Measurements from ENCODE around the gene SLC39A10. TPM values are rescaled to one million over a fixed set of nuclear protein-coding genes. Genes with fewer than 3 reads are reported as not detected.
A peak's percentile ranks its signal among the peaks of the same experiment; 100 is the strongest.
"Not testable (repeated sequence)": the region's sequence is repeated elsewhere in the genome, so short reads cannot be mapped to it uniquely, and the experiment has no call there.

The SLC39A10 gene
- total and polyA plus RNA-seq, 9 of the 15 experiments (the other 6 are each of a cell fraction or from before 2014, with no cell fraction given) = 12.5 to 40.1 (median 23.1) TPM

- TF ChIP-seq IFI16 (CRISPR knock-in tag; IDR thresholded peaks at IDR 0.05) (no peak), ATF3 (IDR thresholded peaks at IDR 0.05) (no peak), ATF3 (CRISPR knock-in tag; conservative IDR thresholded peaks at IDR 0.05) (no peak), NFE2L1 (tag; IDR thresholded peaks at IDR 0.05; ENCODE audit: borderline replicate concordance, low read depth) (no peak), ZNF445 (CRISPR knock-in tag; IDR thresholded peaks at IDR 0.05; ENCODE audit: low read depth) (no peak), ZNF143 (CRISPR knock-in tag; IDR thresholded peaks at IDR 0.05) (no peak)
Measured at GRCh38 chr2:195642679-195643068, 14.4 kb upstream of the SLC39A10 start (continued).

DNA sequence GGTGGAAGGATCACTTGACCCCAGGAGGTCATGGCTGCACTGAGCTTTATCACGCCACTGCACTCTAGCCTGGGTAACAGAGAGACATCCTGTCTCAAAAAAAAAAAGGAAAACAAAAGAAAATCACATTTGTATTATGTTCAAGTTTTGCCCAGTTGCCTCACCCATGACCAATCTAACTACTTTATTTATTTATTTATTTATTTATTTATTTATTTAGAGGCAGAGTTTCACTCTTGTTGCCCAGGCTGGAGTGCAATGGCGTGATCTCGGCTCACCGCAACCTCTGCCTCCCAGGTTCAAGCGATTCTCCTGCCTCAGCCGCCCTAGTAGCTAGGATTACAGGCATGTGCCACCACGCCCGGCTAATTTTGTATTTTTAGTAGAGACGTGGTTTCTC, 12.3 kb upstream of the SLC39A10 start:
- in situ Hi-C loops (cut with MboI); ATAC-seq; CTCF ChIA-PET (ENCODE audit: low intra/inter-chr PET ratio): not testable (repeated sequence)

More for the DNA sequence above, 12.3 kb upstream of the SLC39A10 start:
- H3K27ac ChIP-seq (ENCODE audit: extremely low read depth, low read depth, low read length); FAIRE-seq; H3K36me3 ChIP-seq (ENCODE audit: control insufficient read depth, insufficient read depth, low read length); H3K9me1 ChIP-seq (ENCODE audit: control insufficient read depth, insufficient read depth, low read length); H3K4me2 ChIP-seq (ENCODE audit: insufficient read depth, low read length); BruUV-seq (replicated peaks); H3K4me3 ChIP-seq; H2AFZ ChIP-seq (ENCODE audit: low read depth, low read length); H3K27me3 ChIP-seq (ENCODE audit: control insufficient read depth in 2 of 2, insufficient read depth in 2 of 2, low read length in 2 of 2); H3K79me2 ChIP-seq (ENCODE audit: control insufficient read depth, insufficient read depth, low read length); intact Hi-C loops (cut with micrococcal nuclease); H3K9me3 ChIP-seq (replicated peaks; ENCODE audit: control insufficient read depth, insufficient read depth, low read depth, low read length); POLR2A ChIA-PET; H4K20me1 ChIP-seq (replicated peaks; ENCODE audit: control insufficient read depth, insufficient read depth, low read length); H3K9ac ChIP-seq (ENCODE audit: insufficient read depth in 1 of 2, low read depth in 2 of 2, low read length in 2 of 2): not testable (repeated sequence)
- peaks cover 4 to 14% of the 10 kb centered on the region in 2 experiments; a peak in 3 of 5 replicates for H3K4me1 ChIP-seq (replicated peaks in 1 of 2; ENCODE audit: control insufficient read depth in 2 of 2, insufficient read depth in 2 of 2, low read length in 2 of 2)
- DNase-seq (ENCODE audit: extremely low read depth in 1 of 4, low spot score in 3 of 4) = peak in 1 of 4 experiments; percentile 27
- WGBS (ENCODE audit: insufficient coverage, low coverage, missing lambda C conversion rate) = 98% methylated on average over 6 of the region's 9 CpGs

All from K562 (cell line).